Neural crest cell (in vitro differentiated cells): ENCODE data around the gene APP. TPM values are rescaled to one million over a fixed set of nuclear protein-coding genes. Genes with fewer than 3 reads are reported as not detected.

Experiments used
- DNase-seq: peaks from one replicate; pipeline ENCODE4 v3.0.0; 2021; ENCODE audit warnings: low read depth, mixed read lengths, low spot score
- H3K27ac Mint-ChIP-seq: one replicate; pipeline ENCODE4 v1.8.0; 2021; ENCODE audit warnings: mild to moderate bottlenecking, mixed read lengths; ENCODE audit not compliant: unreplicated experiment
- H3K27me3 Mint-ChIP-seq: 2 replicates; pipeline ENCODE4 v1.8.0; 2021; ENCODE audit warnings: low read depth, mild to moderate bottlenecking, mixed read lengths
- H3K36me3 Mint-ChIP-seq: 2 replicates; pipeline ENCODE4 v1.8.0; 2021; ENCODE audit warnings: low read depth, mild to moderate bottlenecking, mixed read lengths
- H3K4me1 Mint-ChIP-seq: 2 replicates; pipeline ENCODE4 v1.8.0; 2021; ENCODE audit warnings: mixed read lengths
- H3K4me3 Mint-ChIP-seq: one replicate; pipeline ENCODE4 v1.8.0; 2021; ENCODE audit warnings: mild to moderate bottlenecking, mixed read lengths
- H3K9me3 Mint-ChIP-seq: 2 replicates; pipeline ENCODE4 v1.8.0; 2021; ENCODE audit warnings: mixed read lengths
- CTCF ChIP-seq: fragments of 200-600 bp; sonication (generic); conservative IDR thresholded peaks from 2 replicates; pipeline ENCODE4 v1.5.0; 2021; ENCODE audit warnings: antibody characterized with exemption, mild to moderate bottlenecking
- total RNA-seq: library from RNA; stranded (reverse); gene quantifications from 2 replicates; pipeline ENCODE4 v1.2.1, GENCODE V29; 2021

The APP gene
- total RNA-seq, 1 donor from 2014 or later, result 254 TPM

- H3K4me3 Mint-ChIP-seq, result no peak overlapping the region
- no peak for TF ChIP-seq CTCF
- DNase-seq, result no peak
- no peak overlapping the region for H3K27ac Mint-ChIP-seq
- H3K27me3 Mint-ChIP-seq, result no peaks in the 10 kb centered on the region
- peaks cover 6% of the 10 kb centered on the region for H3K9me3 Mint-ChIP-seq
- no peaks in the 10 kb centered on the region for H3K36me3 Mint-ChIP-seq
- peaks cover 4% of the 10 kb centered on the region for H3K4me1 Mint-ChIP-seq
Observed at GRCh38 chr21:26195708-26196107, 25.1 kb upstream of the APP start.

GRCh38 chr21:26194811-26195251 lies 24.3 kb upstream of the APP start:
- Mint-ChIP-seq H3K36me3 (no peaks in the 10 kb centered on the region), H3K4me1 (peaks cover 4% of the 10 kb centered on the region), H3K9me3 (peaks cover 6% of the 10 kb centered on the region), H3K27me3 (no peaks in the 10 kb centered on the region), H3K4me3 (no peak overlapping the region), H3K27ac (no peak overlapping the region)
- TF ChIP-seq CTCF, result no peak
- no peak for DNase-seq

GRCh38 chr21:26194326-26194725 lies 23.8 kb upstream of the APP start:
- Mint-ChIP-seq H3K27me3 (no peaks in the 10 kb centered on the region), H3K27ac (no peak overlapping the region), H3K4me1 (peaks cover 4% of the 10 kb centered on the region), H3K36me3 (no peaks in the 10 kb centered on the region), H3K4me3 (no peak overlapping the region), H3K9me3 (peaks cover 6% of the 10 kb centered on the region)
- no peak for DNase-seq
- TF ChIP-seq CTCF, result no peak

- Mint-ChIP-seq H3K36me3 (no peaks in the 10 kb centered on the region), H3K4me3 (no peak overlapping the region), H3K4me1 (peaks cover 4% of the 10 kb centered on the region), H3K9me3 (peaks cover 6% of the 10 kb centered on the region), H3K27me3 (no peaks in the 10 kb centered on the region), H3K27ac (no peak overlapping the region)
- no peak for DNase-seq
- no peak for TF ChIP-seq CTCF
Observed at GRCh38 chr21:26191609-26192008, 21.0 kb upstream of the APP start.

GRCh38 chr21:26188422-26188821 lies 17.9 kb upstream of the APP start:
- H3K4me3 Mint-ChIP-seq, result no peak overlapping the region
- H3K36me3 Mint-ChIP-seq, result no peaks in the 10 kb centered on the region
- no peak for TF ChIP-seq CTCF
- no peak overlapping the region for H3K27ac Mint-ChIP-seq
- H3K9me3 Mint-ChIP-seq, result peaks cover 8% of the 10 kb centered on the region
- DNase-seq, result no peak
- no peaks in the 10 kb centered on the region for H3K4me1 Mint-ChIP-seq
- no peaks in the 10 kb centered on the region for H3K27me3 Mint-ChIP-seq

GRCh38 chr21:26185446-26185845 lies 14.9 kb upstream of the APP start:
- no peak for TF ChIP-seq CTCF
- Mint-ChIP-seq H3K27me3 (no peaks in the 10 kb centered on the region), H3K27ac (no peak overlapping the region), H3K4me1 (no peaks in the 10 kb centered on the region), H3K9me3 (peaks cover 6% of the 10 kb centered on the region), H3K4me3 (no peak overlapping the region), H3K36me3 (no peaks in the 10 kb centered on the region)
- DNase-seq, result no peak
